ENCODE data around the gene ATXN1.

Gene ATXN1

GRCh38 chr6:16806363-16806762 lies 45.1 kb upstream of the ATXN1 start:
- no peak for DNase-seq (ENCODE audit: low read depth in 1 of 2, low spot score in 1 of 2)
- H3K27me3 ChIP-seq (ENCODE audit: insufficient read depth, poor library complexity, severe bottlenecking): no peaks in the 10 kb centered on the region
- TF ChIP-seq, protein P1, sequence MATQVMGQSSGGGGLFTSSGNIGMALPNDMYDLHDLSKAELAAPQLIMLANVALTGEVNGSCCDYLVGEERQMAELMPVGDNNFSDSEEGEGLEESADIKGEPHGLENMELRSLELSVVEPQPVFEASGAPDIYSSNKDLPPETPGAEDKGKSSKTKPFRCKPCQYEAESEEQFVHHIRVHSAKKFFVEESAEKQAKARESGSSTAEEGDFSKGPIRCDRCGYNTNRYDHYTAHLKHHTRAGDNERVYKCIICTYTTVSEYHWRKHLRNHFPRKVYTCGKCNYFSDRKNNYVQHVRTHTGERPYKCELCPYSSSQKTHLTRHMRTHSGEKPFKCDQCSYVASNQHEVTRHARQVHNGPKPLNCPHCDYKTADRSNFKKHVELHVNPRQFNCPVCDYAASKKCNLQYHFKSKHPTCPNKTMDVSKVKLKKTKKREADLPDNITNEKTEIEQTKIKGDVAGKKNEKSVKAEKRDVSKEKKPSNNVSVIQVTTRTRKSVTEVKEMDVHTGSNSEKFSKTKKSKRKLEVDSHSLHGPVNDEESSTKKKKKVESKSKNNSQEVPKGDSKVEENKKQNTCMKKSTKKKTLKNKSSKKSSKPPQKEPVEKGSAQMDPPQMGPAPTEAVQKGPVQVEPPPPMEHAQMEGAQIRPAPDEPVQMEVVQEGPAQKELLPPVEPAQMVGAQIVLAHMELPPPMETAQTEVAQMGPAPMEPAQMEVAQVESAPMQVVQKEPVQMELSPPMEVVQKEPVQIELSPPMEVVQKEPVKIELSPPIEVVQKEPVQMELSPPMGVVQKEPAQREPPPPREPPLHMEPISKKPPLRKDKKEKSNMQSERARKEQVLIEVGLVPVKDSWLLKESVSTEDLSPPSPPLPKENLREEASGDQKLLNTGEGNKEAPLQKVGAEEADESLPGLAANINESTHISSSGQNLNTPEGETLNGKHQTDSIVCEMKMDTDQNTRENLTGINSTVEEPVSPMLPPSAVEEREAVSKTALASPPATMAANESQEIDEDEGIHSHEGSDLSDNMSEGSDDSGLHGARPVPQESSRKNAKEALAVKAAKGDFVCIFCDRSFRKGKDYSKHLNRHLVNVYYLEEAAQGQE (IDR thresholded peaks at IDR 0.05; ENCODE audit: insufficient replicate concordance, low read depth): no peak
- TF ChIP-seq POLR2AphosphoS5 (IDR thresholded peaks at IDR 0.05; ENCODE audit: low read depth) (no peak), SPI1 (IDR thresholded peaks at IDR 0.05; ENCODE audit: borderline replicate concordance, low read depth) (no peak), GABPA (IDR thresholded peaks at IDR 0.05; ENCODE audit: low read depth) (no peak)
- TF ChIP-seq, protein P2, sequence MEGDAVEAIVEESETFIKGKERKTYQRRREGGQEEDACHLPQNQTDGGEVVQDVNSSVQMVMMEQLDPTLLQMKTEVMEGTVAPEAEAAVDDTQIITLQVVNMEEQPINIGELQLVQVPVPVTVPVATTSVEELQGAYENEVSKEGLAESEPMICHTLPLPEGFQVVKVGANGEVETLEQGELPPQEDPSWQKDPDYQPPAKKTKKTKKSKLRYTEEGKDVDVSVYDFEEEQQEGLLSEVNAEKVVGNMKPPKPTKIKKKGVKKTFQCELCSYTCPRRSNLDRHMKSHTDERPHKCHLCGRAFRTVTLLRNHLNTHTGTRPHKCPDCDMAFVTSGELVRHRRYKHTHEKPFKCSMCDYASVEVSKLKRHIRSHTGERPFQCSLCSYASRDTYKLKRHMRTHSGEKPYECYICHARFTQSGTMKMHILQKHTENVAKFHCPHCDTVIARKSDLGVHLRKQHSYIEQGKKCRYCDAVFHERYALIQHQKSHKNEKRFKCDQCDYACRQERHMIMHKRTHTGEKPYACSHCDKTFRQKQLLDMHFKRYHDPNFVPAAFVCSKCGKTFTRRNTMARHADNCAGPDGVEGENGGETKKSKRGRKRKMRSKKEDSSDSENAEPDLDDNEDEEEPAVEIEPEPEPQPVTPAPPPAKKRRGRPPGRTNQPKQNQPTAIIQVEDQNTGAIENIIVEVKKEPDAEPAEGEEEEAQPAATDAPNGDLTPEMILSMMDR (IDR thresholded peaks at IDR 0.05; ENCODE audit: insufficient read depth, low read length): no peak
- no peak overlapping the region for H3K27ac ChIP-seq (replicated peaks)
- no peak overlapping the region for H3K4me3 ChIP-seq (replicated peaks; ENCODE audit: insufficient read depth, low read length)

DNA sequence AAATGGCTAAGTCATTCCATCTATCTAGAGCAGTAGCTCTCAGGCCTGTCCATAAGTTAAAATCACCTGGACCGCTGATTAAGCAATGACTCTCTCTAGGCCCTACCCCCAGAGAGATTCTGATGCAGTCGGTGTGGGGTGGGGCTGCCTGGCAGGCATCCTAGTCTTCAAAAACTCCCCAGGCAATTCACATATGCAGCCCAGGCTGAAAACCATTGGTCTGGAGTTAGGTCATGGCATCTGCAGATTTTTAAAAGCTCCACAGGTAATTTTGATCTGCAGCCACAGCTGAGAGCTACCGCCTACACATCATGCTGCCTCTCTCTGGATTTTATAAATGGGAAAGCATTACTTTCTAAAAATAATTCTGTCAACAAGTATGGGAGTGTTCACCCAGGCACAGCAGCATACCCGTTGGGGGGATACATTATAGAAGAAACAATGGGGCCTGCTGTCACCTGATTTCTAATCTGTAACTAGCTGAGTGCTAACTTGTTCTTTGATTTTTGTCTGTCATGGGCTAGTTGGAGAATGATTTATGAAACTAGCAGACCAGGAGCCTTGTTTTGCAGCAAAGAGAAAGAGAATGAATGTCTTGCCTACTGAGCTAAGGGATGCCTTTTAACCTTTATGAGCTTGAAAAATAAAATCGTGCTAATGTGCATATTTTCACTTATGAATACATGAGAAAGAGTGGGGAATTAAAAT lies 44.1 kb upstream of the ATXN1 start:
- TF ChIP-seq POLR2AphosphoS5 (IDR thresholded peaks at IDR 0.05; ENCODE audit: low read depth) (no peak), SPI1 (IDR thresholded peaks at IDR 0.05; ENCODE audit: borderline replicate concordance, low read depth) (no peak), GABPA (IDR thresholded peaks at IDR 0.05; ENCODE audit: low read depth) (no peak)
- TF ChIP-seq, protein P1 (IDR thresholded peaks at IDR 0.05; ENCODE audit: insufficient replicate concordance, low read depth): no peak
- TF ChIP-seq, protein P2 (IDR thresholded peaks at IDR 0.05; ENCODE audit: insufficient read depth, low read length): no peak
- H3K4me3 ChIP-seq (replicated peaks; ENCODE audit: insufficient read depth, low read length): no peak overlapping the region
- H3K27ac ChIP-seq (replicated peaks): peak overlapping the region; percentile 56
- no peak for DNase-seq (ENCODE audit: low read depth in 1 of 2, low spot score in 1 of 2)
- no peaks in the 10 kb centered on the region for H3K27me3 ChIP-seq (ENCODE audit: insufficient read depth, poor library complexity, severe bottlenecking)

DNA sequence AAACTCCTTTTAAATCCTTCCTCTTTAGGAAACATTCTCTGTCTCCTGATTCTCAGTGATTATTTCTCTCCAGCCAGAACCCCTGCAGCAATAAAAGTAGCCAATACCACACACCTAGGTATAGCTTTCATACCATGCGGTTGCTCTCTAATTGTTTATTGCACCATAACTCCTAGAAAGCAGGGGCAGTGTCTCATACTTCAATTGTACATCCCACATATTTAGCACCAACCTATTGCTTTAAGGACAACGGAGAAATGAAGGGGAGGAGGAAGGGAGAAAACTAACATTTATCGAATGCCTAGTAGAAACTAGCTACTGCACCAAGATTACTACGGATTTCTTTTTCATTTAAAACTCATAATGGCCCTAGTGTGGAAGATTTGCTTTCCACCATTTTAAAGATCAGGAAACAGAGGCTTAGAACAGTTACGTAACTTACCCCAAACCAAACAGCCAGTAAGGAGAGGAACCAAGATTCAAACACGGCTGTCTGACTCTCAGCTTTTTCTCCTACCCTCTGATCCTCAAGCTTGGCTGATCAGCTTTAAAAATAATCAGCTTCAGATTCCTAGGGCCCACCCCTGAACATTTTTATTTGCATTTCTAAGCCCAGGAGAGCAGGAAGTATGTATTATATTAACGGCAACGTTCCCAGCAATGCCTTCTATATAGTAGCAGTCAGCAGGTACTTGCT lies 43.4 kb upstream of the ATXN1 start:
- no peak for TF ChIP-seq GABPA (IDR thresholded peaks at IDR 0.05; ENCODE audit: low read depth)
- TF ChIP-seq POLR2AphosphoS5 (IDR thresholded peaks at IDR 0.05; ENCODE audit: low read depth): no peak
- TF ChIP-seq, protein P1 (IDR thresholded peaks at IDR 0.05; ENCODE audit: insufficient replicate concordance, low read depth): no peak
- TF ChIP-seq SPI1 (IDR thresholded peaks at IDR 0.05; ENCODE audit: borderline replicate concordance, low read depth): no peak
- TF ChIP-seq, protein P2 (IDR thresholded peaks at IDR 0.05; ENCODE audit: insufficient read depth, low read length): no peak
- H3K27me3 ChIP-seq (ENCODE audit: insufficient read depth, poor library complexity, severe bottlenecking): no peaks in the 10 kb centered on the region
- DNase-seq (ENCODE audit: low read depth in 1 of 2, low spot score in 1 of 2): peak in 1 of 2 experiments; percentile 44
- H3K4me3 ChIP-seq (replicated peaks; ENCODE audit: insufficient read depth, low read length): no peak overlapping the region
- H3K27ac ChIP-seq (replicated peaks): peak overlapping the region; percentile 56

Data from HL-60 (cell line).